IMR-90 (cell line): Measurements from ENCODE around the gene KLK10. TPM values are rescaled to one million over a fixed set of nuclear protein-coding genes. Genes with fewer than 3 reads are reported as not detected.

Source experiments
- ATAC-seq: fragments of 200-7000 bp; cut with Tn5 transposase; 2 replicates; pipeline ENCODE4 v1.9.1; 2020; ENCODE audit warnings: low read depth, mild to moderate bottlenecking, moderate library complexity
- BruUV-seq: library from RNA; stranded (reverse); fragments of 400-500 nt; replicated peaks from 2 replicates; lab custom pipeline; 2021; lab: Mats Ljungman, UMichigan
- CTCF ChIA-PET: fragments of 300-600 bp; formaldehyde crosslinking; extraction: SDS; loops from one replicate; lab custom pipeline; 2021; ENCODE audit warnings: antibody characterized with exemption; lab: Yijun Ruan, JAX
- POLR2A ChIA-PET: fragments of 300-600 bp; sonication (Branson Sonifier 250); formaldehyde crosslinking; loops from one replicate; lab custom pipeline; 2022; ENCODE audit warnings: antibody characterized with exemption; ENCODE audit not compliant: unreplicated experiment; lab: Charles Lee
- DNase-seq: peaks from one replicate; pipeline ENCODE4 v3.0.0; 2013
- H2AFZ ChIP-seq: replicated peaks from 2 replicates; pipeline ENCODE3; 2013; ENCODE audit warnings: low read length, mild to moderate bottlenecking; ENCODE audit not compliant: poor library complexity
- H2AK5ac ChIP-seq: 2 replicates; pipeline ENCODE4 v1.6.1; 2013; ENCODE audit warnings: low read depth, low read length, inconsistent platforms
- H2AK9ac ChIP-seq: replicated peaks from 2 replicates; pipeline ENCODE3; 2013; ENCODE audit warnings: mild to moderate bottlenecking, low read depth, low read length, moderate library complexity; ENCODE audit not compliant: poor library complexity
- H2BK120ac ChIP-seq: 2 replicates; pipeline ENCODE4 v1.6.1; 2013; ENCODE audit warnings: low read depth, low read length, inconsistent platforms
- H2BK15ac ChIP-seq: 3 replicates; pipeline ENCODE4 v1.6.1; 2013; ENCODE audit warnings: low read depth, low read length, inconsistent platforms
- H2BK20ac ChIP-seq: 2 replicates; pipeline ENCODE4 v1.6.1; 2013; ENCODE audit warnings: low read depth, mild to moderate bottlenecking, inconsistent platforms, low read length, moderate library complexity
- H2BK5ac ChIP-seq: 2 replicates; pipeline ENCODE4 v1.6.1; 2013; ENCODE audit warnings: mild to moderate bottlenecking, low read depth, low read length, inconsistent platforms; ENCODE audit not compliant: poor library complexity, severe bottlenecking
- H3K14ac ChIP-seq: replicated peaks from 2 replicates; pipeline ENCODE4 v1.6.1; 2013; ENCODE audit warnings: low read depth, low read length, inconsistent platforms
- H3K18ac ChIP-seq: 2 replicates; pipeline ENCODE4 v1.6.1; 2013; ENCODE audit warnings: low read depth, low read length, control low read depth
- H3K23ac ChIP-seq: 2 replicates; pipeline ENCODE4 v1.6.1; 2013; ENCODE audit warnings: low read depth, low read length, inconsistent platforms
- H3K27ac ChIP-seq: 2 replicates; pipeline ENCODE4 v1.5.1; 2013; ENCODE audit warnings: mild to moderate bottlenecking, control low read depth, low read length; ENCODE audit not compliant: insufficient read depth
- H3K27me3 ChIP-seq: 2 replicates; pipeline ENCODE4 v1.6.1; 2013; ENCODE audit warnings: low read length; ENCODE audit not compliant: control insufficient read depth, insufficient read depth
- H3K36me3 ChIP-seq: 2 replicates; pipeline ENCODE4 v1.6.1; 2013; ENCODE audit warnings: low read length, mixed read lengths; ENCODE audit not compliant: control insufficient read depth, insufficient read depth
- H3K4ac ChIP-seq: 2 replicates; pipeline ENCODE4 v1.6.1; 2013; ENCODE audit warnings: low read depth, low read length, inconsistent platforms
- H3K4me1 ChIP-seq: 2 replicates; pipeline ENCODE4 v1.6.1; 2013; ENCODE audit warnings: low read length, mixed read lengths; ENCODE audit not compliant: control insufficient read depth, insufficient read depth
- H3K4me2 ChIP-seq: 2 replicates; pipeline ENCODE4 v1.6.1; 2013; ENCODE audit warnings: low read depth, mild to moderate bottlenecking, control low read depth, low read length, moderate library complexity
- H3K4me3 ChIP-seq: 2 replicates; pipeline ENCODE4 v1.5.1; 2013; ENCODE audit warnings: low read depth, mild to moderate bottlenecking, control low read depth, low read length, moderate library complexity; ENCODE audit not compliant: insufficient read depth
- H3K56ac ChIP-seq: 2 replicates; pipeline ENCODE4 v1.6.1; 2013; ENCODE audit warnings: low read length, inconsistent platforms; ENCODE audit not compliant: insufficient read depth; ENCODE audit errors: extremely low read depth
- H3K79me1 ChIP-seq, 2 experiments: 2 replicates each; pipeline ENCODE4 v1.6.1; 2013; ENCODE audit warnings: low read length in 2 of 2, inconsistent platforms in 1 of 2, low read depth in 1 of 2
- H3K9ac ChIP-seq: 2 replicates; pipeline ENCODE4 v1.6.1; 2013; ENCODE audit warnings: low read depth, low read length, control low read depth
- H3K9me1 ChIP-seq: 2 replicates; pipeline ENCODE4 v1.6.1; 2013; ENCODE audit warnings: low read length, inconsistent platforms; ENCODE audit not compliant: insufficient read depth
- H3K9me3 ChIP-seq: 2 replicates; pipeline ENCODE4 v1.6.1; 2013; ENCODE audit warnings: low read length; ENCODE audit not compliant: control insufficient read depth, insufficient read depth
- H4K20me1 ChIP-seq: 2 replicates; pipeline ENCODE4 v1.6.1; 2013; ENCODE audit warnings: low read length, inconsistent platforms; ENCODE audit not compliant: insufficient read depth
- H4K5ac ChIP-seq: 2 replicates; pipeline ENCODE4 v1.6.1; 2013; ENCODE audit warnings: mild to moderate bottlenecking, low read depth, low read length, control low read depth
- H4K8ac ChIP-seq, 2 experiments: 2 replicates each; pipeline ENCODE4 v1.6.1; 2013; ENCODE audit warnings: low read depth in 2 of 2, low read length in 2 of 2, control low read depth in 1 of 2, inconsistent platforms in 1 of 2
- H4K91ac ChIP-seq: 2 replicates; pipeline ENCODE4 v1.6.1; 2013; ENCODE audit warnings: low read depth, low read length, inconsistent platforms; ENCODE audit not compliant: insufficient read depth
- CHD1 ChIP-seq: IDR thresholded peaks from 2 replicates; pipeline ENCODE4 v1.6.1; 2012; ENCODE audit warnings: low read depth, low read length, improper control_type of control experiment
- WGBS, 2 experiments: methylation state at CpG; one replicate each; pipeline versions ENCODE4 v1.1.5 to v1.1.7; 2013; ENCODE audit warnings: missing lambda C conversion rate in 2 of 2; ENCODE audit not compliant: insufficient read length in 1 of 2; ENCODE audit errors: extremely low coverage in 2 of 2; 5-methylcytosine and 5-hydroxymethylcytosine counted together
- dilution Hi-C: fragments of 300-500 bp; cut with HindIII; formaldehyde crosslinking; loops from one replicate; pipeline ENCODE4 v1.14.3; 2018; ENCODE audit warnings: low sequenced_read_pairs; ENCODE audit not compliant: unreplicated experiment
- in situ Hi-C: fragments of 300-500 bp; cut with MboI; formaldehyde crosslinking; loops from 3 replicates; pipeline ENCODE4 v1.14.3; 2019; ENCODE audit warnings: low sequenced_read_pairs, inconsistent platforms, mixed read lengths
- intact Hi-C: fragments of 100-400 bp; cut with micrococcal nuclease; formaldehyde crosslinking; loops from 2 replicates; pipeline ENCODE4 v1.10.0; 2022
- polyA plus RNA-seq, 3 experiments: library from polyadenylated mRNA; depleted of rRNA; stranded (reverse); fragments of >200 nt; gene quantifications; 2 replicates each; pipeline ENCODE4 v1.2.3, GENCODE V29; 2012; ENCODE audit warnings: low replicate concordance in 1 of 3
- total RNA-seq: library from RNA; depleted of rRNA; stranded (reverse); fragments of >200 nt; gene quantifications from 2 replicates; pipeline ENCODE4 v1.2.3, GENCODE V29; 2012
- TF ChIP-seq, protein P1 (sequence below): fragments of 150-350 bp; IDR thresholded peaks from 2 replicates; pipeline ENCODE4 v1.6.1; 2017; ENCODE audit warnings: mild to moderate bottlenecking, antibody characterized with exemption, low read length, low read depth

The KLK10 gene
- total and polyA plus RNA-seq, 2 of the 4 experiments (the other 2 are of a cell fraction), result not detected

DNA sequence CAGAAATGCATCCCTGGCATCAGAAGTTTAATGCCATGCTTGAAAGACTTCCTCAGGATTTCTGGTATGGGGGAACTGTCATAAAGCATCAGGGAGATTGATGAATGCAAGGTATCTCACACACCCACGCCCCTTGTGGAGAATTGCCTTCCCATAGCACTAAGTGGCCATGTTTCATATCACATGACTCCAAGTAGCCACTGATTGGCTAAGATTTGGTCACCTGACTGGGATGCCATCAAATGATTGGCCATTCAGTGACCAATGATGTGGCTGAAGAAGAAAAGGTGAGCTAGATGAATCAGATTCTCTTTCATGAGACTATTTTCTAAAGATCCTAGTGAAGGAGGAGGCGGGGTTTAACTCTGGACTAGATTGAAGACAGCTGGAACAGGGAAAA, 25.4 kb downstream of the KLK10 start:
- CTCF ChIA-PET, result no interaction called here
- Histone ChIP-seq H2BK5ac (no peak overlapping the region), H4K8ac (no peak overlapping the region), H3K56ac (no peak overlapping the region), H3K36me3 (no peaks in the 10 kb centered on the region), H2AK5ac (no peak overlapping the region), H3K23ac (no peak overlapping the region), H3K4me3 (no peak overlapping the region), H4K5ac (no peak overlapping the region), H2BK120ac (no peak overlapping the region), H3K27me3 (no peaks in the 10 kb centered on the region), H3K4me2 (no peak overlapping the region), H3K9me1 (no peaks in the 10 kb centered on the region), H3K9ac (no peak overlapping the region), H2BK15ac (no peak overlapping the region), H3K9me3 (peaks cover 7% of the 10 kb centered on the region), H2BK20ac (no peak overlapping the region), H4K91ac (no peak overlapping the region), H4K20me1 (no peaks in the 10 kb centered on the region), H2AK9ac (no peak overlapping the region), H3K4ac (no peak overlapping the region), H3K4me1 (no peaks in the 10 kb centered on the region), H2AFZ (no peak overlapping the region), H3K14ac (no peak overlapping the region), H3K18ac (no peak overlapping the region), H3K27ac (no peak overlapping the region), H3K79me1 (no peaks in the 10 kb centered on the region)
- TF ChIP-seq, protein P1, sequence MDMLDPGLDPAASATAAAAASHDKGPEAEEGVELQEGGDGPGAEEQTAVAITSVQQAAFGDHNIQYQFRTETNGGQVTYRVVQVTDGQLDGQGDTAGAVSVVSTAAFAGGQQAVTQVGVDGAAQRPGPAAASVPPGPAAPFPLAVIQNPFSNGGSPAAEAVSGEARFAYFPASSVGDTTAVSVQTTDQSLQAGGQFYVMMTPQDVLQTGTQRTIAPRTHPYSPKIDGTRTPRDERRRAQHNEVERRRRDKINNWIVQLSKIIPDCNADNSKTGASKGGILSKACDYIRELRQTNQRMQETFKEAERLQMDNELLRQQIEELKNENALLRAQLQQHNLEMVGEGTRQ, result peak; percentile 43
- no peak for TF ChIP-seq CHD1
- POLR2A ChIA-PET, result no interaction called here
- dilution Hi-C loops, result no loop called here
- no TSS peak for BruUV-seq
- in situ Hi-C loops, result no loop called here
- intact Hi-C loops, result no loop called here
- ATAC-seq (no peak), DNase-seq (no peak)
- no CpG with 5 or more reads among the region's 2 CpGs for WGBS, 2 experiments
